Panc1 (cell line): ENCODE measurements around the gene FAM3C. TPM values are rescaled to one million over a fixed set of nuclear protein-coding genes. Genes with fewer than 3 reads are reported as not detected.

Experiments
- ATAC-seq: fragments of 200-7000 bp; cut with Tn5 transposase; 2 replicates; pipeline ENCODE4 v1.9.1; 2020; ENCODE audit warnings: mild to moderate bottlenecking, moderate library complexity
- BruUV-seq: library from RNA; stranded (reverse); fragments of 400-500 nt; replicated peaks from 2 replicates; lab custom pipeline; 2021; lab: Mats Ljungman, UMichigan
- CTCF ChIA-PET: fragments of 300-600 bp; sonication (Branson Sonifier 250); formaldehyde crosslinking; loops from one replicate; lab custom pipeline; 2022; ENCODE audit warnings: antibody characterized with exemption; lab: Charles Lee
- POLR2A ChIA-PET: fragments of 300-600 bp; sonication (Branson Sonifier 250); formaldehyde crosslinking; loops from one replicate; lab custom pipeline; 2022; ENCODE audit warnings: antibody characterized with exemption; lab: Charles Lee
- DNase-seq: peaks from one replicate; pipeline ENCODE4 v3.0.0-alpha.2; 2010; ENCODE audit warnings: low read depth, low spot score
- H3K27ac ChIP-seq: 2 replicates; pipeline ENCODE4 v1.5.1; 2011; ENCODE audit warnings: mild to moderate bottlenecking, low read length, inconsistent platforms
- H3K27me3 ChIP-seq: fragments of 200-500 bp; sonication (Bioruptor generic); 2 replicates; pipeline ENCODE4 v1.6.0; 2014; ENCODE audit warnings: low read length, inconsistent platforms; ENCODE audit not compliant: control insufficient read depth, insufficient read depth
- H3K36me3 ChIP-seq: fragments of 200-500 bp; sonication (Bioruptor generic); 2 replicates; pipeline ENCODE4 v1.5.1; 2014; ENCODE audit warnings: inconsistent platforms, mild to moderate bottlenecking, low read length, moderate library complexity; ENCODE audit not compliant: control insufficient read depth, insufficient read depth
- H3K4me1 ChIP-seq: 2 replicates; pipeline ENCODE4 v1.5.1; 2011; ENCODE audit warnings: inconsistent platforms, mild to moderate bottlenecking, low read length, moderate library complexity; ENCODE audit not compliant: control insufficient read depth, insufficient read depth
- H3K4me3 ChIP-seq, 2 experiments: 2 replicates each; pipeline ENCODE4 v1.5.1; 2011 to 2012; ENCODE audit warnings: low read depth in 2 of 2, low read length in 2 of 2, mild to moderate bottlenecking in 2 of 2, inconsistent platforms in 1 of 2, moderate library complexity in 1 of 2
- H3K9me3 ChIP-seq: fragments of 200-500 bp; sonication (Bioruptor generic); 2 replicates; pipeline ENCODE4 v1.5.1; 2014; ENCODE audit warnings: low read depth, mild to moderate bottlenecking, inconsistent platforms, low read length, moderate library complexity; ENCODE audit not compliant: control insufficient read depth, insufficient read depth
- CTCF ChIP-seq: fragments of 450-650 bp; IDR thresholded peaks from 2 replicates; pipeline ENCODE4 v1.5.1; 2017; ENCODE audit warnings: mild to moderate bottlenecking
- POLR2AphosphoS5 ChIP-seq: IDR thresholded peaks from 2 replicates; pipeline ENCODE4 v1.6.1; 2012; ENCODE audit warnings: mild to moderate bottlenecking, low read depth, low read length, moderate library complexity
- REST ChIP-seq, 2 experiments: IDR thresholded peaks; 2 replicates each; pipeline ENCODE4 v1.6.1; 2011 to 2012; ENCODE audit warnings: low read depth in 2 of 2, control low read depth in 1 of 2, low read length in 1 of 2, mild to moderate bottlenecking in 1 of 2, moderate library complexity in 1 of 2; ENCODE audit not compliant: insufficient read depth in 1 of 2
- SIN3A ChIP-seq: IDR thresholded peaks from 2 replicates; pipeline ENCODE4 v1.6.1; 2012; ENCODE audit warnings: low read depth, mild to moderate bottlenecking, low read length, moderate library complexity, borderline replicate concordance; ENCODE audit not compliant: insufficient read depth
- TCF7L2 ChIP-seq: IDR thresholded peaks from 2 replicates; pipeline ENCODE4 v1.6.1; 2011; ENCODE audit warnings: mild to moderate bottlenecking, low read depth, low read length, inconsistent platforms
- in situ Hi-C: cut with HindIII; loops from 2 replicates; pipeline ENCODE4 v1.10.0; 2016; ENCODE audit warnings: low sequenced_read_pairs, low pct_unique_long_range_greater_than_20kb
- intact Hi-C: fragments of 100-400 bp; cut with micrococcal nuclease; formaldehyde crosslinking; loops from one replicate; pipeline ENCODE4 v1.10.0; 2022; ENCODE audit not compliant: unreplicated experiment
- total RNA-seq: library from RNA; stranded (reverse); gene quantifications from one replicate; pipeline ENCODE4 v1.2.1, GENCODE V29; 2021; ENCODE audit not compliant: unreplicated experiment

The FAM3C gene
- total RNA-seq, 1 experiment from 2014 or later: 55.4 TPM

GRCh38 chr7:121393005-121393366, 3.1 kb downstream of the FAM3C start:
- in situ Hi-C loops (no loop called here), intact Hi-C loops (no loop called here)
- POLR2A ChIA-PET: no interaction called here
- no peak overlapping the region for H3K27ac ChIP-seq
- no peaks in the 10 kb centered on the region for H3K9me3 ChIP-seq
- peaks cover 4% of the 10 kb centered on the region for H3K36me3 ChIP-seq
- DNase-seq: no peak
- CTCF ChIA-PET: no interaction called here
- H3K4me3 ChIP-seq: no peak overlapping the region
- ATAC-seq: no peak
- H3K4me1 ChIP-seq: peaks cover 20% of the 10 kb centered on the region
- no peak for TF ChIP-seq REST (IDR thresholded peaks at IDR 0.05; ENCODE audit: insufficient read depth in 1 of 2, low read depth in 2 of 2, low read length in 1 of 2)
- no peak for TF ChIP-seq POLR2AphosphoS5
- no peak for TF ChIP-seq TCF7L2
- TF ChIP-seq CTCF: no peak
- no peak for TF ChIP-seq SIN3A
- BruUV-seq: no TSS peak
- no peaks in the 10 kb centered on the region for H3K27me3 ChIP-seq

- Histone ChIP-seq H3K9me3 (no peaks in the 10 kb centered on the region), H3K4me3 (no peak overlapping the region), H3K27ac (no peak overlapping the region), H3K36me3 (peaks cover 4% of the 10 kb centered on the region), H3K4me1 (peaks cover 18% of the 10 kb centered on the region), H3K27me3 (no peaks in the 10 kb centered on the region)
- BruUV-seq: no TSS peak
- intact Hi-C loops (no loop called here), in situ Hi-C loops (no loop called here)
- no peak for TF ChIP-seq POLR2AphosphoS5
- TF ChIP-seq SIN3A: no peak
- TF ChIP-seq CTCF: no peak
- POLR2A ChIA-PET: no interaction called here
- DNase-seq: no peak
- CTCF ChIA-PET: no interaction called here
- no peak for ATAC-seq
Measured at GRCh38 chr7:121392277-121393004, 3.7 kb downstream of the FAM3C start.
